ENCODE results near the gene RAB3C. TPM values are rescaled to one million over a fixed set of nuclear protein-coding genes. Genes with fewer than 3 reads are reported as not detected.
"Not testable (repeated sequence)": the region's sequence is repeated elsewhere in the genome, so short reads cannot be mapped to it uniquely, and the experiment has no call there.

Gene RAB3C
- total and polyA plus RNA-seq, 4 experiments from 2014 or later = not detected

DNA sequence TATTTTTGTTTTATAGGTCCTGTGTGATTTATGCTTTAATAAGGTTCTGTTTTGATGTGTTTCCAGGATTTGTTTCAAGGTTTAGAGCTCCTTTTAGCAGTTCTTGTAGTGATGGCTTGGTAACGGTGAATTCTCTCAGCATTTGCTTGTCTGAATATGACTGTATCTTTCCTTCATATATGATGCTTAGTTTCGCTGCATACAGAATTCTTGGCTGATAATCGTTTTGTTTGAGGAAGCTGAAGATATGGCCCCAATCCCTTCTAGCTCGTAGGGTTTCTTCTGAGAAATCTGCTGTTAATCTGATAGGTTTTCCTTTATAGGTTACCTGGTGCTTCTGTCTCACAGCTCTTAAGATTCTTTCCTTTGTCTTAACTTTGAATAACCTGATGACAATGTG, 20.0 kb downstream of the RAB3C start:
- H3K9me3 ChIP-seq (ENCODE audit: control insufficient read depth in 1 of 2, low read length in 2 of 2); H3K27ac Mint-ChIP-seq; DNase-seq; POLR2A ChIA-PET (ENCODE audit: partially characterized antibody); H3K27me3 ChIP-seq (ENCODE audit: insufficient read depth, low read length); H3K4me1 Mint-ChIP-seq; CTCF ChIA-PET (ENCODE audit: partially characterized antibody); H3K4me3 Mint-ChIP-seq; intact Hi-C loops (cut with micrococcal nuclease); H3K4me1 ChIP-seq (ENCODE audit: insufficient read depth, low read length); H3K27me3 Mint-ChIP-seq; H3K27ac ChIP-seq (ENCODE audit: low read depth, low read length); H3K4me3 ChIP-seq (ENCODE audit: low read length in 2 of 2); H3K36me3 ChIP-seq (ENCODE audit: insufficient read depth, low read length); H3K36me3 Mint-ChIP-seq: not testable (repeated sequence)
- H3K9me3 Mint-ChIP-seq = peaks cover 3 to 32% (median 13%) of the 10 kb centered on the region in 8 donors

DNA sequence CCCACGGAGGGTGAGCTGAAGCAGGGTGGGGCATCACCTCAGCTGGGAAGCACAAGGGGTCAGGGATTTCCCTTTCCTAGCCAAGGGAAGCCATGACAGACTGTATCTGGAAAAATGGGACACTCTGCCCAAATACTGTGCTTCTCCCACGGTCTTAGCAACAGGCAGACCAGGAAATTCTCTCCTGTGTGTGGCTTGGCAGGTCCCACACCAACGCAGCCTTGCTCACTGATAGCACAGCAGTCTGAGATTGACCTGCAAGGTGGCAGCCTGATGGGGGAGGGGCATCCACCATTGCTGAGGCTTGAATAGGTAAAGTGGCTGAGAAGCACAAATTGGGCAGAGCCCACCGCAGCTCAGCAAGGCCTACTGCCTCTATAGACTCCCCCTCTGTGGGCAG, 23.2 kb downstream of the RAB3C start:
- Histone ChIP-seq H3K27me3 (ENCODE audit: insufficient read depth, low read length) (no peaks in the 10 kb centered on the region), H3K4me1 (ENCODE audit: insufficient read depth, low read length) (no peaks in the 10 kb centered on the region), H3K4me3 (ENCODE audit: low read length in 2 of 2) (no peak overlapping the region), H3K9me3 (ENCODE audit: control insufficient read depth in 1 of 2, low read length in 2 of 2) (no peaks in the 10 kb centered on the region), H3K36me3 (ENCODE audit: insufficient read depth, low read length) (no peaks in the 10 kb centered on the region), H3K27ac (ENCODE audit: low read depth, low read length) (no peak overlapping the region)
- intact Hi-C loops (cut with micrococcal nuclease) = no loop called here
- no peak for DNase-seq
- Mint-ChIP-seq H3K36me3 (no peaks in the 10 kb centered on the region), H3K27ac (no peak overlapping the region), H3K9me3 (peaks cover 5 to 40% (median 14%) of the 10 kb centered on the region in 8 donors), H3K4me1 (no peaks in the 10 kb centered on the region), H3K27me3 (peaks cover 1 to 2% of the 10 kb centered on the region in 2 donors), H3K4me3 (no peak overlapping the region)
- ChIA-PET CTCF (ENCODE audit: partially characterized antibody) (no interaction called here), POLR2A (ENCODE audit: partially characterized antibody) (no interaction called here)

DNA sequence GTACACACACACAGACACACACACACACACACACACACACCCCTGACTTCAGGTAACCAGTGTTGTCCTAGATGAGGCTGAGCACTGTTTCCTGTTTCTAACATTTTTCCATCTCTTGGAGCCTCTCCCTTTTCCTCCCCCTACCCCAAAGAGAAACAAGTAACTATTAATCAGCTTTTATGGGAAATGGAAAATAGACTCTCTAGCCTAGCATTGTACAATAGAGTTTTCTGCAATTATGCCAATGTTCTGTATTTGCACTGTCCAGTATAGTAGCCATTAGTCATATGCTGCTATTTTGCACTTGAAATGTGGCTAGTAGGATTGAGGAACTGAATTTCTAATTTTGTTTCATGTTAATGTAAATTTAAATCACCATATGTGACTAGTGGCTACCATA, 33.1 kb downstream of the RAB3C start:
- Histone ChIP-seq H3K4me3 (ENCODE audit: low read length in 2 of 2) (no peak overlapping the region), H3K9me3 (ENCODE audit: control insufficient read depth in 1 of 2, low read length in 2 of 2) (no peaks in the 10 kb centered on the region), H3K4me1 (ENCODE audit: insufficient read depth, low read length) (no peaks in the 10 kb centered on the region), H3K27ac (ENCODE audit: low read depth, low read length) (no peak overlapping the region), H3K27me3 (ENCODE audit: insufficient read depth, low read length) (no peaks in the 10 kb centered on the region), H3K36me3 (ENCODE audit: insufficient read depth, low read length) (no peaks in the 10 kb centered on the region)
- no peaks in the 10 kb centered on the region for H3K4me1 Mint-ChIP-seq
- ChIA-PET POLR2A (ENCODE audit: partially characterized antibody) (no interaction called here), CTCF (ENCODE audit: partially characterized antibody) (no interaction called here)
- H3K27ac Mint-ChIP-seq = no peak overlapping the region
- no peak for DNase-seq
- H3K9me3 Mint-ChIP-seq = peaks cover 0 to 2% (median 0%) of the 10 kb centered on the region in 8 donors
- H3K4me3 Mint-ChIP-seq = no peak overlapping the region
- intact Hi-C loops (cut with micrococcal nuclease) = no loop called here
- H3K27me3 Mint-ChIP-seq = peaks cover 1 to 2% of the 10 kb centered on the region in 2 donors
- no peaks in the 10 kb centered on the region for H3K36me3 Mint-ChIP-seq

DNA sequence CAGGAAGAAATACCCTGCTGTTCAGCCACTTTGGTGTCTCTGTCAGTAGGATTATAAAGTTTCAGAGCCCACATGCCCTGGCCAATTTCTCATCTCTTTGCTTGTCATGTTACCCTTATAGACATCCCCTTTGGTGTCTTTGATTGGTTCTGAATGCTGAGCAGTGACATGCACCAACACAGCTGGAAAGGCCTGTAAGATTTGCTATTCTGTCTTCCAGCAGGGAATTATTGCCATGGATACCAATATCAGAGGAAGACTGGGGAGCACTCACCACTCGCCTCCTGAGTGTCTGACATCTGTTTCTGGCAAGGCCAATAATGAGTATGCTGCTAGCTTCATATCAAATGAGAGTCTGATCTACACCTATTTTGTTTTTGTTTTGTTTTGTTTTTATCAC, 34.4 kb downstream of the RAB3C start:
- Histone ChIP-seq H3K27ac (ENCODE audit: low read depth, low read length) (no peak overlapping the region), H3K27me3 (ENCODE audit: insufficient read depth, low read length) (no peaks in the 10 kb centered on the region), H3K4me1 (ENCODE audit: insufficient read depth, low read length) (no peaks in the 10 kb centered on the region), H3K36me3 (ENCODE audit: insufficient read depth, low read length) (no peaks in the 10 kb centered on the region), H3K4me3 (ENCODE audit: low read length in 2 of 2) (no peak overlapping the region), H3K9me3 (ENCODE audit: control insufficient read depth in 1 of 2, low read length in 2 of 2) (no peaks in the 10 kb centered on the region)
- CTCF ChIA-PET (ENCODE audit: partially characterized antibody) = no interaction called here
- DNase-seq = no peak
- no peak overlapping the region for H3K4me3 Mint-ChIP-seq
- intact Hi-C loops (cut with micrococcal nuclease) = no loop called here
- H3K27me3 Mint-ChIP-seq = peaks cover 1 to 2% of the 10 kb centered on the region in 2 donors
- no peak overlapping the region for H3K27ac Mint-ChIP-seq
- no peaks in the 10 kb centered on the region for H3K9me3 Mint-ChIP-seq
- H3K36me3 Mint-ChIP-seq = no peaks in the 10 kb centered on the region
- POLR2A ChIA-PET (ENCODE audit: partially characterized antibody) = no interaction called here
- no peaks in the 10 kb centered on the region for H3K4me1 Mint-ChIP-seq

DNA sequence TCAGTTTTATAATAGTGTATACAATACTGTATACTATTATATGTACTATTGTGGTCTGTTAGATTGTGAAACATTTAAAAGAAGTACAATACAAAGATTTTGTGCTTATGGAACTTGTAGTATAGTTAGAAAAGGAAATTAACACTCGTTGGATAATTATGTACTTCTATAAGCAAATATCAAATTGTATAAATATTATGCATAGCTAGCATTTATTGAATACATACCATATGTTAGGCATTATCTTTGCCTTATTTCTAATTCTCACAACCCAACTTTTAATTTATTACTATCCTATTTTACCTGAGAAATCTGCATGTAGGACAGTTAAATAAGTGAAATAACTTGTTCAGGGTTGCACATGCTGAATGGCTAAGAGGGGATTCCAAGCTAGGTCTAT, 37.5 kb downstream of the RAB3C start:
- intact Hi-C loops (cut with micrococcal nuclease) = no loop called here

DNA sequence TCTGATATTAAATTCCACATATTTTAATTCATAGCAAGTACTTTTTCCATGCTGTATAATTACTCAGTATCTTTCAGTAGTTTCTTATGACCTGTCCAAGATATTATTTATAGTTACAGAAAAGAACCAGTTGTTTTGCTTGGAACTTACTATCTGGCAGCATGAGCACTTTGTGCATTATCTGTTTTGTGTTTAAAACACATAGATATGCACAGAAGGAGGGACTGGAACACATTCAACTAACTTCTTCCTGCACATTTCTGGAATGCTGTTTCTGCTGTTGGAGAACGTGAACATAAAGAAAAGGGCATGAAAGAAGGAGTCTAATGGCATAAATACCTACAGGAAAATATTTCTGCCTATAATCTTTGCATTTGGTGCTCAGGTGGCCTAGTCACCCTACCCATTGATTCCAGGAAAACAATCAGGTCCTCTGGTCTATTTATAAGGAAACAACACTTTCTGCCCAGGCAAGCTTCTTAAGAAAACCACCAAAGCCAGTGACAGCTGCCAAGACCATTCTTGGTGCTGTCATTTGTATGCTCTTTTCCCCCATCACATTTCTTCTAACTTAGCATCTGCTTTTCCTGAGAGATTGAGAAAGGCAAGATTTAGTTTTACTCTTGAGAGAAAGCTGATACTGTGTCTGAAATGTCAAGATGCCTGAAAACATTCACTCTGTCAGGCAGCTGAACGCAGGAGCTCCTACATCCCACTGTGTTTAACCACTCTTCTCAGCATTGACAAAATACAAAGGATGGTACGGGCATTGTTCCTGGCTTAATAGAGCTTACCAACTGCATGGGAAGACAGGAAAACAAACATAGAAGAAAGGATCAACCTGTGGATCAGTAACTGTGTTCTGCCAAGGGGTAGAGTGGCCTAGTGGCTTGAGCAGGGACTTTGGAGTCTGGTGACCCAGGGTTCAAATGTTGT, 40.3 kb downstream of the RAB3C start:
- H3K4me3 ChIP-seq (ENCODE audit: low read length in 2 of 2) = no peak overlapping the region
- CTCF ChIA-PET (ENCODE audit: partially characterized antibody) = no interaction called here
- no peaks in the 10 kb centered on the region for H3K9me3 Mint-ChIP-seq

More for the DNA sequence above, 37.5 kb downstream of the RAB3C start:
- DNase-seq = no peak
- Histone ChIP-seq H3K4me1 (ENCODE audit: insufficient read depth, low read length) (no peaks in the 10 kb centered on the region), H3K27ac (ENCODE audit: low read depth, low read length) (no peak overlapping the region), H3K27me3 (ENCODE audit: insufficient read depth, low read length) (no peaks in the 10 kb centered on the region), H3K4me3 (ENCODE audit: low read length in 2 of 2) (no peak overlapping the region), H3K9me3 (ENCODE audit: control insufficient read depth in 1 of 2, low read length in 2 of 2) (no peaks in the 10 kb centered on the region), H3K36me3 (ENCODE audit: insufficient read depth, low read length) (no peaks in the 10 kb centered on the region)
- POLR2A ChIA-PET (ENCODE audit: partially characterized antibody) = no interaction called here
- CTCF ChIA-PET (ENCODE audit: partially characterized antibody) = no interaction called here
- Mint-ChIP-seq H3K27ac (no peak overlapping the region), H3K36me3 (no peaks in the 10 kb centered on the region), H3K27me3 (peaks cover 2 to 3% of the 10 kb centered on the region in 2 donors), H3K9me3 (no peaks in the 10 kb centered on the region), H3K4me1 (no peaks in the 10 kb centered on the region), H3K4me3 (no peak overlapping the region)

DNA sequence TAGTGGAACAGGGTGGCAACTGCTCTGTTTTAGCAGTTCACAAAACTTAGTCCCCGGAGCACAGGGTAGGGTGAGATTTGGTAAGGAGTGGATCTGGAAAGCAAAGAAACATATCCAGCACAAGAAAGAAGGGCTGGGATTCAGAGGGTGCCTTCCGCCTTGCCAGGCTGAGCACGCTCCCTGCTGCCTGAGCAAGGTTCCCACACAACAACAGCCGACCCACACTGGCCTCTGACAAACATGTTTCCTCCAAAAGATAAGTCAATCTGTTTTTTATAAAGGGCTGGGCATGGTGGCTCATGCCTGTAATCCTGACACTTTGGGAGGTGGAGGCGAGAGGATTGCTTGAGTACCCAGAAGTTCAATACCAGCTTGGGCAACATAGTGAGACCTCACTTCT, 45.8 kb downstream of the RAB3C start:
- no peak for DNase-seq
- Mint-ChIP-seq H3K27ac (no peak overlapping the region), H3K4me1 (no peaks in the 10 kb centered on the region), H3K36me3 (no peaks in the 10 kb centered on the region), H3K27me3 (peaks cover 2 to 8% of the 10 kb centered on the region in 2 donors), H3K4me3 (no peak overlapping the region), H3K9me3 (peaks cover 0 to 3% (median 0%) of the 10 kb centered on the region in 8 donors)
- CTCF ChIA-PET (ENCODE audit: partially characterized antibody) = no interaction called here
- Histone ChIP-seq H3K9me3 (ENCODE audit: control insufficient read depth in 1 of 2, low read length in 2 of 2) (no peaks in the 10 kb centered on the region), H3K4me3 (ENCODE audit: low read length in 2 of 2) (no peak overlapping the region), H3K4me1 (ENCODE audit: insufficient read depth, low read length) (no peaks in the 10 kb centered on the region), H3K36me3 (ENCODE audit: insufficient read depth, low read length) (no peaks in the 10 kb centered on the region), H3K27ac (ENCODE audit: low read depth, low read length) (no peak overlapping the region), H3K27me3 (ENCODE audit: insufficient read depth, low read length) (no peaks in the 10 kb centered on the region)
- intact Hi-C loops (cut with micrococcal nuclease) = no loop called here
- POLR2A ChIA-PET (ENCODE audit: partially characterized antibody) = no interaction called here

More for the DNA sequence above, 40.3 kb downstream of the RAB3C start:
- Mint-ChIP-seq H3K27ac (no peak overlapping the region), H3K4me1 (no peaks in the 10 kb centered on the region), H3K4me3 (no peak overlapping the region), H3K27me3 (peaks cover 1 to 6% of the 10 kb centered on the region in 2 donors), H3K36me3 (no peaks in the 10 kb centered on the region)
- POLR2A ChIA-PET (ENCODE audit: partially characterized antibody) = no interaction called here
- Histone ChIP-seq H3K36me3 (ENCODE audit: insufficient read depth, low read length) (no peaks in the 10 kb centered on the region), H3K27me3 (ENCODE audit: insufficient read depth, low read length) (no peaks in the 10 kb centered on the region), H3K9me3 (ENCODE audit: control insufficient read depth in 1 of 2, low read length in 2 of 2) (no peaks in the 10 kb centered on the region), H3K27ac (ENCODE audit: low read depth, low read length) (no peak overlapping the region), H3K4me1 (ENCODE audit: insufficient read depth, low read length) (no peaks in the 10 kb centered on the region)
- intact Hi-C loops (cut with micrococcal nuclease) = no loop called here
- DNase-seq = no peak

Measured in CD4-positive, alpha-beta memory T cell (primary cell).